ENCODE data around the gene OSBPL2. TPM values are rescaled to one million over a fixed set of nuclear protein-coding genes. Genes with fewer than 3 reads are reported as not detected.

Gene OSBPL2
- total and polyA plus RNA-seq, 10 donors, result 9.2 to 81.7 (median 48.4) TPM

DNA sequence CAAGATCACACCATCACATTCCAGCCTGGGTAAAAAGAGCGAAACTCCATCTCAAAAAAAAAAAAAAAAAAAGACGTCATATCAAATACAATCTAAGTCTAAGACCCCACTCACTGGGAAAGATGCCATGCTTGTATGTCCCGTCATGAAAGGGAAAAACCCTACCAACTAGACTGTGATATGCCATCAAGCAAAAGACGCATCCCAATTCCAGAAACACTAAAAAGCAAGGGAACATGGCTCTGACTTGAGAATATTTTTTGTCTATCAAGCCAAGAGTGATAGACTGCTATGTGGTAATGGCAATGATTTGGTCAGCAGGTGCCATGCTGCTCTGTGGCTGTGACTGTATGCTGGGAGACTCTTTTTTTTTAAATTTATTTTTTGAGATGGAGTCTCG, 105.8 kb downstream of the OSBPL2 start:
- WGBS, 5 donors, result 89 to 98% (median 92%) methylated on average over 5 of the region's 5 CpGs
- TF ChIP-seq POLR2A (IDR thresholded peaks at IDR 0.05) (no peak), POLR2AphosphoS5 (IDR thresholded peaks at IDR 0.05) (no peak)
- TF ChIP-seq, protein P1, sequence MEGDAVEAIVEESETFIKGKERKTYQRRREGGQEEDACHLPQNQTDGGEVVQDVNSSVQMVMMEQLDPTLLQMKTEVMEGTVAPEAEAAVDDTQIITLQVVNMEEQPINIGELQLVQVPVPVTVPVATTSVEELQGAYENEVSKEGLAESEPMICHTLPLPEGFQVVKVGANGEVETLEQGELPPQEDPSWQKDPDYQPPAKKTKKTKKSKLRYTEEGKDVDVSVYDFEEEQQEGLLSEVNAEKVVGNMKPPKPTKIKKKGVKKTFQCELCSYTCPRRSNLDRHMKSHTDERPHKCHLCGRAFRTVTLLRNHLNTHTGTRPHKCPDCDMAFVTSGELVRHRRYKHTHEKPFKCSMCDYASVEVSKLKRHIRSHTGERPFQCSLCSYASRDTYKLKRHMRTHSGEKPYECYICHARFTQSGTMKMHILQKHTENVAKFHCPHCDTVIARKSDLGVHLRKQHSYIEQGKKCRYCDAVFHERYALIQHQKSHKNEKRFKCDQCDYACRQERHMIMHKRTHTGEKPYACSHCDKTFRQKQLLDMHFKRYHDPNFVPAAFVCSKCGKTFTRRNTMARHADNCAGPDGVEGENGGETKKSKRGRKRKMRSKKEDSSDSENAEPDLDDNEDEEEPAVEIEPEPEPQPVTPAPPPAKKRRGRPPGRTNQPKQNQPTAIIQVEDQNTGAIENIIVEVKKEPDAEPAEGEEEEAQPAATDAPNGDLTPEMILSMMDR (IDR thresholded peaks at IDR 0.05 in 8 of 11, conservative IDR thresholded peaks at IDR 0.05 in 3 of 11), result no peak
- intact Hi-C loops (cut with DNase I; ENCODE audit: low total_unique reads), result no loop called here
- H3K4me1 ChIP-seq, result peaks cover 0 to 17% (median 10%) of the 10 kb centered on the region in 6 donors
- peaks cover 0 to 79% (median 3%) of the 10 kb centered on the region in 6 donors for H3K36me3 ChIP-seq
- H3K27ac ChIP-seq, result no peak overlapping the region
- no peak for DNase-seq
- H3K9me3 ChIP-seq, result peaks cover 0 to 13% (median 6%) of the 10 kb centered on the region in 8 donors
- no peak overlapping the region for H3K4me3 ChIP-seq
- no peaks in the 10 kb centered on the region for H3K27me3 ChIP-seq (replicated peaks in 1 of 7)

DNA sequence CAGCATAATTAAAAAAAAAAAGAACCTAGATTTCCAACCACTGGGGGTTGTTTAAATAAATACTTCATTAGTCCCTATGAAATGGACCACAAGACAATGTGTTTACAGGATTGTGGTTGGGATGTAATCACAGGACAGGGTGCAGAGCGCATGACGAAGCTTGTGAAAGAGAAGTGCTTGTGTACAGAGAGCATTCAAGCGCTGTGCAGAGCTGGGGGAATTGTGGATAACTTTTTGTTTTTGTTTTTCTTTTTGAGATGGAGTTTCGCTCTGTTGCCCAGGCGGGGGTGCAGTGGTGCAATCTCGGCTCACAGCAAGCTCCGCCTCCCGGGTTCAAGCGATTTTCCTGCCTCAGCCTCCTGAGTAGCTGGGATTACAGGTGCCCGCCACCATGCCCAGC, 106.5 kb downstream of the OSBPL2 start:
- no peak overlapping the region for H3K4me3 ChIP-seq
- peaks cover 0 to 10% (median 5%) of the 10 kb centered on the region in 6 donors for H3K4me1 ChIP-seq
- 84 to 90% (median 84%) methylated on average over 10 of the region's 10 CpGs for WGBS, 5 donors
- TF ChIP-seq, protein P1 (IDR thresholded peaks at IDR 0.05 in 8 of 11, conservative IDR thresholded peaks at IDR 0.05 in 3 of 11), result no peak
- no peak for TF ChIP-seq POLR2A (IDR thresholded peaks at IDR 0.05)
- no peak for TF ChIP-seq POLR2AphosphoS5 (IDR thresholded peaks at IDR 0.05)
- intact Hi-C loops (cut with DNase I; ENCODE audit: low total_unique reads), result no loop called here
- H3K9me3 ChIP-seq, result peaks cover 0 to 13% (median 6%) of the 10 kb centered on the region in 8 donors
- H3K27ac ChIP-seq, result no peak overlapping the region
- peaks cover 0 to 82% (median 3%) of the 10 kb centered on the region in 6 donors for H3K36me3 ChIP-seq
- no peak for DNase-seq
- no peaks in the 10 kb centered on the region for H3K27me3 ChIP-seq (replicated peaks in 1 of 7)

Small RNA genes within 50 kb of the gene (microRNA-seq; reads per million reads assigned to microRNA genes)
- 0.57 to 2.2 (median 1.4) reads per million in 3 donors for gene MIR4758

Other genes with a start within 250 kb of the OSBPL2 start
- 10 to 100 TPM; 15.5 to 28.3 (median 18.6) TPM for gene TAF4, start 172.6 kb upstream of the OSBPL2 start, total RNA-seq
- 1 to 10 TPM; 4.3 to 7.2 (median 4.4) TPM for gene TAF4, start 172.6 kb upstream of the OSBPL2 start, polyA plus RNA-seq
- gene LSM14B, start 116.0 kb upstream of the OSBPL2 start, total RNA-seq, result 10 to 100 TPM; 17.6 to 37.6 (median 31.9) TPM
- gene LSM14B, start 116.0 kb upstream of the OSBPL2 start, polyA plus RNA-seq, result 10 to 100 TPM; 14.0 to 20.1 (median 15.0) TPM
- 100 to 1,000 TPM; 157 to 247 (median 180) TPM for gene PSMA7, start 95.1 kb upstream of the OSBPL2 start, total RNA-seq
- gene PSMA7, start 95.1 kb upstream of the OSBPL2 start, polyA plus RNA-seq, result 100 to 1,000 TPM; 178 to 281 (median 235) TPM
- 10 to 100 TPM; 13.0 to 18.6 (median 14.3) TPM for gene SS18L1, start 94.8 kb upstream of the OSBPL2 start, total RNA-seq
- 10 to 100 TPM in 1 of 3 donors, 1 to 10 TPM in 2; 6.7 to 11.0 (median 8.4) TPM for gene SS18L1, start 94.8 kb upstream of the OSBPL2 start, polyA plus RNA-seq
- 10 to 100 TPM; 22.6 to 39.8 (median 37.5) TPM for gene MTG2, start 55.5 kb upstream of the OSBPL2 start, total RNA-seq
- gene MTG2, start 55.5 kb upstream of the OSBPL2 start, polyA plus RNA-seq, result 10 to 100 TPM; 26.9 to 41.3 (median 37.7) TPM
- not detected for gene HRH3, start 18.2 kb upstream of the OSBPL2 start, total RNA-seq
- gene HRH3, start 18.2 kb upstream of the OSBPL2 start, polyA plus RNA-seq, result not detected
- gene ADRM1, start 64.5 kb downstream of the OSBPL2 start, total RNA-seq, result 100 to 1,000 TPM in 2 of 7 donors, 10 to 100 TPM in 5; 67.1 to 112 (median 82.3) TPM
- gene ADRM1, start 64.5 kb downstream of the OSBPL2 start, polyA plus RNA-seq, result 10 to 100 TPM; 60.5 to 95.6 (median 74.7) TPM
- 100 to 1,000 TPM in 4 of 7 donors, 10 to 100 TPM in 3; 69.8 to 203 (median 108) TPM for gene LAMA5, start 128.8 kb downstream of the OSBPL2 start, total RNA-seq
- 100 to 1,000 TPM in 2 of 3 donors, 10 to 100 TPM in 1; 46.5 to 266 (median 128) TPM for gene LAMA5, start 128.8 kb downstream of the OSBPL2 start, polyA plus RNA-seq
- gene RPS21, start 148.6 kb downstream of the OSBPL2 start, total RNA-seq, result 1,000 to 10,000 TPM; 1,168 to 3,909 (median 1,666) TPM
- gene RPS21, start 148.6 kb downstream of the OSBPL2 start, polyA plus RNA-seq, result over 10,000 TPM in 2 of 3 donors, 1,000 to 10,000 TPM in 1; 9,792 to 11,722 (median 10,372) TPM
- 1 to 10 TPM; 3.9 to 5.9 (median 4.1) TPM for gene CABLES2, start 168.8 kb downstream of the OSBPL2 start, total RNA-seq
- 1 to 10 TPM; 2.0 to 2.7 (median 2.4) TPM for gene CABLES2, start 168.8 kb downstream of the OSBPL2 start, polyA plus RNA-seq
- not detected for gene RBBP8NL, start 189.0 kb downstream of the OSBPL2 start, total RNA-seq
- gene RBBP8NL, start 189.0 kb downstream of the OSBPL2 start, polyA plus RNA-seq, result under 1 TPM in 1 of 3 donors, not detected in 2; 0.03 TPM
- gene GATA5, start 237.5 kb downstream of the OSBPL2 start, total RNA-seq, result under 1 TPM in 2 of 7 donors, not detected in 5; 0.13 to 0.19 TPM
- gene GATA5, start 237.5 kb downstream of the OSBPL2 start, polyA plus RNA-seq, result under 1 TPM in 1 of 3 donors, not detected in 2; 0.02 TPM

Measured in spleen (tissue), 11 donors.